IMR-90 (cell line): ENCODE results near the gene CAMK2G. TPM values are rescaled to one million over a fixed set of nuclear protein-coding genes. Genes with fewer than 3 reads are reported as not detected.

ENCODE experiments used
- ATAC-seq: fragments of 200-7000 bp; cut with Tn5 transposase; 2 replicates; pipeline ENCODE4 v1.9.1; 2020; ENCODE audit warnings: low read depth, mild to moderate bottlenecking, moderate library complexity
- BruUV-seq: library from RNA; stranded (reverse); fragments of 400-500 nt; replicated peaks from 2 replicates; lab custom pipeline; 2021; lab: Mats Ljungman, UMichigan
- CTCF ChIA-PET: fragments of 300-600 bp; formaldehyde crosslinking; extraction: SDS; loops from one replicate; lab custom pipeline; 2021; ENCODE audit warnings: antibody characterized with exemption; lab: Yijun Ruan, JAX
- POLR2A ChIA-PET: fragments of 300-600 bp; sonication (Branson Sonifier 250); formaldehyde crosslinking; loops from one replicate; lab custom pipeline; 2022; ENCODE audit warnings: antibody characterized with exemption; ENCODE audit not compliant: unreplicated experiment; lab: Charles Lee
- DNase-seq: peaks from one replicate; pipeline ENCODE4 v3.0.0; 2013
- H2AFZ ChIP-seq: replicated peaks from 2 replicates; pipeline ENCODE3; 2013; ENCODE audit warnings: low read length, mild to moderate bottlenecking; ENCODE audit not compliant: poor library complexity
- H2AK5ac ChIP-seq: 2 replicates; pipeline ENCODE4 v1.6.1; 2013; ENCODE audit warnings: low read depth, low read length, inconsistent platforms
- H2AK9ac ChIP-seq: replicated peaks from 2 replicates; pipeline ENCODE3; 2013; ENCODE audit warnings: mild to moderate bottlenecking, low read depth, low read length, moderate library complexity; ENCODE audit not compliant: poor library complexity
- H2BK120ac ChIP-seq: 2 replicates; pipeline ENCODE4 v1.6.1; 2013; ENCODE audit warnings: low read depth, low read length, inconsistent platforms
- H2BK15ac ChIP-seq: 3 replicates; pipeline ENCODE4 v1.6.1; 2013; ENCODE audit warnings: low read depth, low read length, inconsistent platforms
- H2BK20ac ChIP-seq: 2 replicates; pipeline ENCODE4 v1.6.1; 2013; ENCODE audit warnings: low read depth, mild to moderate bottlenecking, inconsistent platforms, low read length, moderate library complexity
- H2BK5ac ChIP-seq: 2 replicates; pipeline ENCODE4 v1.6.1; 2013; ENCODE audit warnings: mild to moderate bottlenecking, low read depth, low read length, inconsistent platforms; ENCODE audit not compliant: poor library complexity, severe bottlenecking
- H3K14ac ChIP-seq: replicated peaks from 2 replicates; pipeline ENCODE4 v1.6.1; 2013; ENCODE audit warnings: low read depth, low read length, inconsistent platforms
- H3K18ac ChIP-seq: 2 replicates; pipeline ENCODE4 v1.6.1; 2013; ENCODE audit warnings: low read depth, low read length, control low read depth
- H3K23ac ChIP-seq: 2 replicates; pipeline ENCODE4 v1.6.1; 2013; ENCODE audit warnings: low read depth, low read length, inconsistent platforms
- H3K27ac ChIP-seq: 2 replicates; pipeline ENCODE4 v1.5.1; 2013; ENCODE audit warnings: mild to moderate bottlenecking, control low read depth, low read length; ENCODE audit not compliant: insufficient read depth
- H3K27me3 ChIP-seq: 2 replicates; pipeline ENCODE4 v1.6.1; 2013; ENCODE audit warnings: low read length; ENCODE audit not compliant: control insufficient read depth, insufficient read depth
- H3K36me3 ChIP-seq: 2 replicates; pipeline ENCODE4 v1.6.1; 2013; ENCODE audit warnings: low read length, mixed read lengths; ENCODE audit not compliant: control insufficient read depth, insufficient read depth
- H3K4ac ChIP-seq: 2 replicates; pipeline ENCODE4 v1.6.1; 2013; ENCODE audit warnings: low read depth, low read length, inconsistent platforms
- H3K4me1 ChIP-seq: 2 replicates; pipeline ENCODE4 v1.6.1; 2013; ENCODE audit warnings: low read length, mixed read lengths; ENCODE audit not compliant: control insufficient read depth, insufficient read depth
- H3K4me2 ChIP-seq: 2 replicates; pipeline ENCODE4 v1.6.1; 2013; ENCODE audit warnings: low read depth, mild to moderate bottlenecking, control low read depth, low read length, moderate library complexity
- H3K4me3 ChIP-seq: 2 replicates; pipeline ENCODE4 v1.5.1; 2013; ENCODE audit warnings: low read depth, mild to moderate bottlenecking, control low read depth, low read length, moderate library complexity; ENCODE audit not compliant: insufficient read depth
- H3K56ac ChIP-seq: 2 replicates; pipeline ENCODE4 v1.6.1; 2013; ENCODE audit warnings: low read length, inconsistent platforms; ENCODE audit not compliant: insufficient read depth; ENCODE audit errors: extremely low read depth
- H3K79me1 ChIP-seq, 2 experiments: 2 replicates each; pipeline ENCODE4 v1.6.1; 2013; ENCODE audit warnings: low read length in 2 of 2, inconsistent platforms in 1 of 2, low read depth in 1 of 2
- H3K9ac ChIP-seq: 2 replicates; pipeline ENCODE4 v1.6.1; 2013; ENCODE audit warnings: low read depth, low read length, control low read depth
- H3K9me1 ChIP-seq: 2 replicates; pipeline ENCODE4 v1.6.1; 2013; ENCODE audit warnings: low read length, inconsistent platforms; ENCODE audit not compliant: insufficient read depth
- H3K9me3 ChIP-seq: 2 replicates; pipeline ENCODE4 v1.6.1; 2013; ENCODE audit warnings: low read length; ENCODE audit not compliant: control insufficient read depth, insufficient read depth
- H4K20me1 ChIP-seq: 2 replicates; pipeline ENCODE4 v1.6.1; 2013; ENCODE audit warnings: low read length, inconsistent platforms; ENCODE audit not compliant: insufficient read depth
- H4K5ac ChIP-seq: 2 replicates; pipeline ENCODE4 v1.6.1; 2013; ENCODE audit warnings: mild to moderate bottlenecking, low read depth, low read length, control low read depth
- H4K8ac ChIP-seq, 2 experiments: 2 replicates each; pipeline ENCODE4 v1.6.1; 2013; ENCODE audit warnings: low read depth in 2 of 2, low read length in 2 of 2, control low read depth in 1 of 2, inconsistent platforms in 1 of 2
- H4K91ac ChIP-seq: 2 replicates; pipeline ENCODE4 v1.6.1; 2013; ENCODE audit warnings: low read depth, low read length, inconsistent platforms; ENCODE audit not compliant: insufficient read depth
- BHLHE40 ChIP-seq: fragments of 150-350 bp; IDR thresholded peaks from 2 replicates; pipeline ENCODE4 v1.6.1; 2016; ENCODE audit warnings: mild to moderate bottlenecking, low read depth, low read length
- CEBPB ChIP-seq: IDR thresholded peaks from 2 replicates; pipeline ENCODE4 v1.6.1; 2012; ENCODE audit warnings: low read depth, low read length, improper control_type of control experiment
- CHD1 ChIP-seq: IDR thresholded peaks from 2 replicates; pipeline ENCODE4 v1.6.1; 2012; ENCODE audit warnings: low read depth, low read length, improper control_type of control experiment
- FOS ChIP-seq: fragments of 150-350 bp; IDR thresholded peaks from 2 replicates; pipeline ENCODE4 v1.6.1; 2016; ENCODE audit warnings: low read depth, low read length
- MAFK ChIP-seq: IDR thresholded peaks from 2 replicates; pipeline ENCODE4 v1.6.1; 2012; ENCODE audit warnings: low read depth, low read length, improper control_type of control experiment
- MAZ ChIP-seq: IDR thresholded peaks from 2 replicates; pipeline ENCODE4 v1.6.1; 2012; ENCODE audit warnings: low read depth, mild to moderate bottlenecking, low read length, improper control_type of control experiment, moderate library complexity, borderline replicate concordance
- MXI1 ChIP-seq: IDR thresholded peaks from 2 replicates; pipeline ENCODE4 v1.6.1; 2012; ENCODE audit warnings: low read depth, mild to moderate bottlenecking, low read length, moderate library complexity, borderline replicate concordance
- NFE2L2 ChIP-seq: fragments of 150-350 bp; IDR thresholded peaks from 2 replicates; pipeline ENCODE4 v1.6.1; 2016; ENCODE audit warnings: low read depth, mild to moderate bottlenecking, low read length
- POLR2A ChIP-seq: IDR thresholded peaks from 2 replicates; pipeline ENCODE4 v1.6.1; 2012; ENCODE audit warnings: mild to moderate bottlenecking, low read depth, low read length
- RAD21 ChIP-seq: IDR thresholded peaks from 2 replicates; pipeline ENCODE4 v1.6.1; 2012; ENCODE audit warnings: low read length, improper control_type of control experiment
- RCOR1 ChIP-seq: IDR thresholded peaks from 2 replicates; pipeline ENCODE4 v1.6.1; 2012; ENCODE audit warnings: mild to moderate bottlenecking, low read length, improper control_type of control experiment; ENCODE audit not compliant: insufficient replicate concordance
- RFX5 ChIP-seq: IDR thresholded peaks from 2 replicates; pipeline ENCODE4 v1.8.0; 2012; ENCODE audit warnings: low read depth, mild to moderate bottlenecking, low read length, moderate library complexity
- SMC3 ChIP-seq: fragments of 150-350 bp; IDR thresholded peaks from 2 replicates; pipeline ENCODE4 v1.6.1; 2016; ENCODE audit warnings: low read depth, mild to moderate bottlenecking, antibody characterized with exemption, low read length, moderate library complexity
- USF2 ChIP-seq: fragments of 150-350 bp; IDR thresholded peaks from 2 replicates; pipeline ENCODE4 v1.6.1; 2017; ENCODE audit warnings: mild to moderate bottlenecking, antibody characterized with exemption, low read length, low read depth
- WGBS, 2 experiments: methylation state at CpG; one replicate each; pipeline versions ENCODE4 v1.1.5 to v1.1.7; 2013; ENCODE audit warnings: missing lambda C conversion rate in 2 of 2; ENCODE audit not compliant: insufficient read length in 1 of 2; ENCODE audit errors: extremely low coverage in 2 of 2; 5-methylcytosine and 5-hydroxymethylcytosine counted together
- dilution Hi-C: fragments of 300-500 bp; cut with HindIII; formaldehyde crosslinking; loops from one replicate; pipeline ENCODE4 v1.14.3; 2018; ENCODE audit warnings: low sequenced_read_pairs; ENCODE audit not compliant: unreplicated experiment
- in situ Hi-C: fragments of 300-500 bp; cut with MboI; formaldehyde crosslinking; loops from 3 replicates; pipeline ENCODE4 v1.14.3; 2019; ENCODE audit warnings: low sequenced_read_pairs, inconsistent platforms, mixed read lengths
- intact Hi-C: fragments of 100-400 bp; cut with micrococcal nuclease; formaldehyde crosslinking; loops from 2 replicates; pipeline ENCODE4 v1.10.0; 2022
- polyA plus RNA-seq, 3 experiments: library from polyadenylated mRNA; depleted of rRNA; stranded (reverse); fragments of >200 nt; gene quantifications; 2 replicates each; pipeline ENCODE4 v1.2.3, GENCODE V29; 2012; ENCODE audit warnings: low replicate concordance in 1 of 3
- total RNA-seq: library from RNA; depleted of rRNA; stranded (reverse); fragments of >200 nt; gene quantifications from 2 replicates; pipeline ENCODE4 v1.2.3, GENCODE V29; 2012
- TF ChIP-seq, protein P1 (sequence below): conservative IDR thresholded peaks from 2 replicates; pipeline ENCODE4 v1.5.1; 2012; ENCODE audit warnings: mild to moderate bottlenecking, low read depth, low read length, improper control_type of control experiment
- TF ChIP-seq, protein P2 (sequence below): fragments of 150-350 bp; IDR thresholded peaks from 2 replicates; pipeline ENCODE4 v1.6.1; 2016; ENCODE audit warnings: low read depth, mild to moderate bottlenecking, low read length, moderate library complexity, borderline replicate concordance

Gene CAMK2G
- total and polyA plus RNA-seq, 2 of the 4 experiments (the other 2 are of a cell fraction): 20.4 to 25.4 TPM

- 0 out of 2 replicates have a peak, but pooled peaks cover 15% of the 10 kb centered on the region for H4K20me1 ChIP-seq
- no peak overlapping the region for H3K56ac ChIP-seq
- in situ Hi-C loops (no loop called here), dilution Hi-C loops (no loop called here), intact Hi-C loops (no loop called here)
- ATAC-seq (no peak), DNase-seq (no peak)
- H2BK20ac ChIP-seq: no peak overlapping the region
- no peak overlapping the region for H2AK5ac ChIP-seq
- peaks cover 38% of the 10 kb centered on the region for H3K36me3 ChIP-seq
- no peak overlapping the region for H4K8ac ChIP-seq
- peaks cover 6% of the 10 kb centered on the region; the same call in 1 of the 2 replicates for H3K9me1 ChIP-seq
- no peak overlapping the region for H4K91ac ChIP-seq
- no peak overlapping the region for H2BK15ac ChIP-seq
- H2AFZ ChIP-seq: no peak overlapping the region
- no peak for TF ChIP-seq SMC3
- no peak for TF ChIP-seq POLR2A
- no peak for TF ChIP-seq BHLHE40
- TF ChIP-seq RAD21: no peak
- TF ChIP-seq RFX5: no peak
- no peak for TF ChIP-seq FOS
- TF ChIP-seq CHD1: no peak
- no peak for TF ChIP-seq MXI1
- no peak for TF ChIP-seq USF2
- TF ChIP-seq RCOR1: no peak
- no peak for TF ChIP-seq CEBPB
- TF ChIP-seq MAZ: no peak
- TF ChIP-seq, protein P1, sequence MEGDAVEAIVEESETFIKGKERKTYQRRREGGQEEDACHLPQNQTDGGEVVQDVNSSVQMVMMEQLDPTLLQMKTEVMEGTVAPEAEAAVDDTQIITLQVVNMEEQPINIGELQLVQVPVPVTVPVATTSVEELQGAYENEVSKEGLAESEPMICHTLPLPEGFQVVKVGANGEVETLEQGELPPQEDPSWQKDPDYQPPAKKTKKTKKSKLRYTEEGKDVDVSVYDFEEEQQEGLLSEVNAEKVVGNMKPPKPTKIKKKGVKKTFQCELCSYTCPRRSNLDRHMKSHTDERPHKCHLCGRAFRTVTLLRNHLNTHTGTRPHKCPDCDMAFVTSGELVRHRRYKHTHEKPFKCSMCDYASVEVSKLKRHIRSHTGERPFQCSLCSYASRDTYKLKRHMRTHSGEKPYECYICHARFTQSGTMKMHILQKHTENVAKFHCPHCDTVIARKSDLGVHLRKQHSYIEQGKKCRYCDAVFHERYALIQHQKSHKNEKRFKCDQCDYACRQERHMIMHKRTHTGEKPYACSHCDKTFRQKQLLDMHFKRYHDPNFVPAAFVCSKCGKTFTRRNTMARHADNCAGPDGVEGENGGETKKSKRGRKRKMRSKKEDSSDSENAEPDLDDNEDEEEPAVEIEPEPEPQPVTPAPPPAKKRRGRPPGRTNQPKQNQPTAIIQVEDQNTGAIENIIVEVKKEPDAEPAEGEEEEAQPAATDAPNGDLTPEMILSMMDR: no peak
- TF ChIP-seq, protein P2, sequence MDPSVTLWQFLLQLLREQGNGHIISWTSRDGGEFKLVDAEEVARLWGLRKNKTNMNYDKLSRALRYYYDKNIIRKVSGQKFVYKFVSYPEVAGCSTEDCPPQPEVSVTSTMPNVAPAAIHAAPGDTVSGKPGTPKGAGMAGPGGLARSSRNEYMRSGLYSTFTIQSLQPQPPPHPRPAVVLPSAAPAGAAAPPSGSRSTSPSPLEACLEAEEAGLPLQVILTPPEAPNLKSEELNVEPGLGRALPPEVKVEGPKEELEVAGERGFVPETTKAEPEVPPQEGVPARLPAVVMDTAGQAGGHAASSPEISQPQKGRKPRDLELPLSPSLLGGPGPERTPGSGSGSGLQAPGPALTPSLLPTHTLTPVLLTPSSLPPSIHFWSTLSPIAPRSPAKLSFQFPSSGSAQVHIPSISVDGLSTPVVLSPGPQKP: no peak
- TF ChIP-seq NFE2L2: no peak
- TF ChIP-seq MAFK: no peak
- no peak overlapping the region for H2BK120ac ChIP-seq
- no peak overlapping the region for H2AK9ac ChIP-seq
- no peak overlapping the region for H4K5ac ChIP-seq
- no peak overlapping the region for H3K4ac ChIP-seq
- H3K4me2 ChIP-seq: no peak overlapping the region
- H3K4me1 ChIP-seq: peaks cover 10% of the 10 kb centered on the region
- H3K14ac ChIP-seq: no peak overlapping the region
- no peaks in the 10 kb centered on the region for H3K27me3 ChIP-seq
- POLR2A ChIA-PET: no interaction called here
- H3K27ac ChIP-seq: no peak overlapping the region
- no peak overlapping the region for H3K23ac ChIP-seq
- H3K9me3 ChIP-seq: no peaks in the 10 kb centered on the region
- no peak overlapping the region for H2BK5ac ChIP-seq
- no peak overlapping the region for H3K4me3 ChIP-seq
- H3K9ac ChIP-seq: no peak overlapping the region
- CTCF ChIA-PET: no interaction called here
- BruUV-seq: no TSS peak
- no peak overlapping the region for H3K18ac ChIP-seq
- WGBS, 2 experiments: 86% methylated on average over 1 of the region's 4 CpGs; no CpG with 5 or more reads in 1 of the 2 experiments
- peaks cover 18 to 50% of the 10 kb centered on the region in 2 experiments for H3K79me1 ChIP-seq
Observed at GRCh38 chr10:73855413-73855812, 18.9 kb downstream of the CAMK2G start.
